Cardiac muscle cell (in vitro differentiated cells and primary cell): ENCODE results near the gene SENP8. TPM values are rescaled to one million over a fixed set of nuclear protein-coding genes. Genes with fewer than 3 reads are reported as not detected.

Source experiments
- DNase-seq, 2 donors: peaks; one replicate each; pipeline versions ENCODE4 v3.0.0 to v3.0.0-alpha.2; 2010 to 2017; ENCODE audit warnings: low read depth in 1 of 2, low spot score in 1 of 2
- H3K27ac ChIP-seq: fragments of 200-600 bp; sonication (generic); 2 replicates; pipeline ENCODE4 v1.5.1; 2016
- H3K27me3 ChIP-seq: fragments of 200-600 bp; sonication (generic); 2 replicates; pipeline ENCODE4 v1.6.0; 2016; ENCODE audit warnings: control low read depth
- H3K36me3 ChIP-seq: fragments of 200-600 bp; sonication (generic); 2 replicates; pipeline ENCODE4 v1.5.1; 2016; ENCODE audit warnings: control low read depth
- H3K4me1 ChIP-seq: fragments of 200-600 bp; sonication (generic); 2 replicates; pipeline ENCODE4 v1.8.1; 2017; ENCODE audit warnings: low read depth, mild to moderate bottlenecking, mixed run types
- H3K4me3 ChIP-seq: fragments of 200-600 bp; sonication (generic); 2 replicates; pipeline ENCODE4 v1.5.1; 2016; ENCODE audit warnings: mild to moderate bottlenecking
- H3K9me3 ChIP-seq: fragments of 200-600 bp; sonication (generic); 2 replicates; pipeline ENCODE4 v1.5.1; 2017; ENCODE audit warnings: low read depth, mild to moderate bottlenecking, control low read depth
- CTCF ChIP-seq: IDR thresholded peaks from 2 replicates; pipeline ENCODE4 v1.5.1; 2012; ENCODE audit warnings: low read depth, mild to moderate bottlenecking, low read length
- polyA plus RNA-seq: library from polyadenylated mRNA; unstranded; fragments of >200 nt; fragmentation: Nextera tagmentation; extraction: Ambion mirVana; gene quantifications from 2 replicates; pipeline ENCODE4 v1.2.1, GENCODE V29; 2016
- total RNA-seq: library from RNA; depleted of rRNA; stranded (reverse); fragments of >200 nt; gene quantifications from 2 replicates; pipeline ENCODE4 v1.2.3, GENCODE V29; 2016

Gene SENP8
- total and polyA plus RNA-seq, 2 experiments from 2014 or later = 4.6 to 11.0 TPM

GRCh38 chr15:72179950-72180581 lies 61.9 kb downstream of the SENP8 start:
- H3K27ac ChIP-seq = no peak overlapping the region
- H3K9me3 ChIP-seq = no peaks in the 10 kb centered on the region
- DNase-seq = peak in 1 of 2 donors; percentile 17

GRCh38 chr15:72180761-72181324 lies 62.6 kb downstream of the SENP8 start:
- H3K36me3 ChIP-seq = no peaks in the 10 kb centered on the region
- TF ChIP-seq CTCF = no peak
- DNase-seq = no peak
- H3K4me3 ChIP-seq = no peak overlapping the region
- no peak overlapping the region for H3K27ac ChIP-seq
- H3K4me1 ChIP-seq = no peaks in the 10 kb centered on the region
- H3K9me3 ChIP-seq = no peaks in the 10 kb centered on the region
- peaks cover 19% of the 10 kb centered on the region for H3K27me3 ChIP-seq

More at GRCh38 chr15:72179950-72180581, 61.9 kb downstream of the SENP8 start:
- H3K4me3 ChIP-seq = no peak overlapping the region
- no peaks in the 10 kb centered on the region for H3K36me3 ChIP-seq
- H3K27me3 ChIP-seq = peaks cover 15% of the 10 kb centered on the region
- TF ChIP-seq CTCF = no peak
- no peaks in the 10 kb centered on the region for H3K4me1 ChIP-seq

GRCh38 chr15:72182244-72182643 lies 64.0 kb downstream of the SENP8 start:
- TF ChIP-seq CTCF = no peak
- no peak for DNase-seq
- no peaks in the 10 kb centered on the region for H3K9me3 ChIP-seq
- no peaks in the 10 kb centered on the region for H3K36me3 ChIP-seq
- no peak overlapping the region for H3K4me3 ChIP-seq
- H3K27me3 ChIP-seq = peaks cover 19% of the 10 kb centered on the region
- H3K27ac ChIP-seq = no peak overlapping the region
- no peaks in the 10 kb centered on the region for H3K4me1 ChIP-seq

- DNase-seq = peak in 1 of 2 donors; percentile 18
Observed at GRCh38 chr15:72182673-72183072, 64.5 kb downstream of the SENP8 start.

GRCh38 chr15:72183781-72184164 lies 65.6 kb downstream of the SENP8 start:
- no peaks in the 10 kb centered on the region for H3K36me3 ChIP-seq
- no peak overlapping the region for H3K4me3 ChIP-seq
- peaks cover 26% of the 10 kb centered on the region for H3K27me3 ChIP-seq
- no peaks in the 10 kb centered on the region for H3K4me1 ChIP-seq
- no peak for DNase-seq
- H3K9me3 ChIP-seq = no peaks in the 10 kb centered on the region
- TF ChIP-seq CTCF = no peak
- H3K27ac ChIP-seq = no peak overlapping the region

More at GRCh38 chr15:72182673-72183072, 64.5 kb downstream of the SENP8 start:
- Histone ChIP-seq H3K9me3 (no peaks in the 10 kb centered on the region), H3K27me3 (peaks cover 22% of the 10 kb centered on the region), H3K27ac (no peak overlapping the region), H3K36me3 (no peaks in the 10 kb centered on the region), H3K4me1 (no peaks in the 10 kb centered on the region), H3K4me3 (no peak overlapping the region)
- no peak for TF ChIP-seq CTCF
